ENCODE measurements around the gene ROGDI. TPM values are rescaled to one million over a fixed set of nuclear protein-coding genes. Genes with fewer than 3 reads are reported as not detected.

The ROGDI gene
- polyA plus RNA-seq, 1 of the 3 experiments (the other 2 are of a cell fraction): 33.6 TPM

- peaks cover 28% of the 10 kb centered on the region for H4K20me1 ChIP-seq (ENCODE audit: insufficient read depth)
- H3F3A ChIP-seq (replicated peaks; ENCODE audit: insufficient read depth): peaks cover 7% of the 10 kb centered on the region
- ChIA-PET POLR2A (no interaction called here), CTCF (interaction anchor here (0.7 kb wide), 1 partner anchor 115 kb away, joined by 3 read pairs; no protein-coding TSS in a partner anchor)
- 80% methylated on average over 5 of the region's 5 CpGs for WGBS (ENCODE audit: low lambda C conversion rate)
- DNase-seq: no peak
- H3K9me2 ChIP-seq: no peaks in the 10 kb centered on the region
- no peaks in the 10 kb centered on the region for H3K27me3 ChIP-seq (ENCODE audit: insufficient read depth)
- H3K4me2 ChIP-seq: no peak overlapping the region
- peaks cover 5 to 9% of the 10 kb centered on the region in 2 experiments; a peak in 3 of 4 replicates for H3K4me1 ChIP-seq (ENCODE audit: control insufficient read depth in 1 of 2, insufficient read depth in 2 of 2, low read depth in 1 of 2, low read length in 1 of 2)
- H3K79me2 ChIP-seq (ENCODE audit: insufficient read depth): peaks cover 69% of the 10 kb centered on the region
- H3K9ac ChIP-seq: no peak overlapping the region
- TF ChIP-seq FOSL2 (IDR thresholded peaks at IDR 0.05; ENCODE audit: borderline replicate concordance, low read depth): no peak
- TF ChIP-seq RFX5 (IDR thresholded peaks at IDR 0.05; ENCODE audit: low read length): no peak
- TF ChIP-seq RAD21 (IDR thresholded peaks at IDR 0.05; ENCODE audit: low read length): no peak
- no peak for TF ChIP-seq ZBTB33 (IDR thresholded peaks at IDR 0.05; ENCODE audit: borderline replicate concordance, low read depth)
- TF ChIP-seq MXI1 (IDR thresholded peaks at IDR 0.05; ENCODE audit: low read depth, low read length): no peak
- H3K27ac ChIP-seq (ENCODE audit: low read depth in 2 of 2, low read length in 1 of 2): no peak overlapping the region
- no peak overlapping the region for H2AFZ ChIP-seq (ENCODE audit: low read depth)
- H3K36me3 ChIP-seq (replicated peaks in 1 of 2; ENCODE audit: control insufficient read depth in 1 of 2, insufficient read depth in 2 of 2, low read length in 1 of 2): peaks cover 52 to 54% of the 10 kb centered on the region in 2 experiments
- no peak overlapping the region for H3K4me3 ChIP-seq (ENCODE audit: low read depth in 2 of 2, low read length in 1 of 2)
- H3K9me3 ChIP-seq: no peaks in the 10 kb centered on the region
These were observed 38.6 kb upstream of the ROGDI start for GRCh38 chr16:4840984-4841383.

DNA sequence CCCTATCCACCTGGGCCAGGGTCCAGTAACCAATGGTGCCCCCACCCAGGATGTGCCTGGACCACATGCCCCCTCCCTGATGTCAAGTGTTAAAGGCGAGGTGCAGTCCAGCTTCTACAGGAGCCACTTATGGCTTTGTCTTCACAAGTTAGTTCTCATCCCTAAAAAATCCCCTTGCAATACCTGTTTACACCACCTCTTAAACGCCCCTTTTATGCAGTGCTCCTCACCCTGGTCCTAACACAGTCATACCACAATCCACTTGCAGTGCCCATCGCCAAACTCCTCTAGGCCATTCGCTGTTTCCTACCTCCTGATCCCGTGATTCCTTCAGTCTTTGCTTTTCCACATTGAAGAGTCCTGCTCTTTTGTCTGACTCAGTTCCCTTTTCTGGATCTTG is 37.5 kb upstream of the ROGDI start:
- Histone ChIP-seq H3K9me2 (no peaks in the 10 kb centered on the region), H3K4me2 (no peak overlapping the region), H2AFZ (ENCODE audit: low read depth) (no peak overlapping the region), H3K4me3 (ENCODE audit: low read depth in 2 of 2, low read length in 1 of 2) (no peak overlapping the region), H3F3A (replicated peaks; ENCODE audit: insufficient read depth) (peaks cover 7% of the 10 kb centered on the region), H3K9ac (no peak overlapping the region), H4K20me1 (ENCODE audit: insufficient read depth) (peaks cover 18% of the 10 kb centered on the region), H3K36me3 (replicated peaks in 1 of 2; ENCODE audit: control insufficient read depth in 1 of 2, insufficient read depth in 2 of 2, low read length in 1 of 2) (peaks cover 52 to 53% of the 10 kb centered on the region in 2 experiments), H3K79me2 (ENCODE audit: insufficient read depth) (peaks cover 61% of the 10 kb centered on the region), H3K27me3 (ENCODE audit: insufficient read depth) (no peaks in the 10 kb centered on the region), H3K9me3 (no peaks in the 10 kb centered on the region), H3K4me1 (ENCODE audit: control insufficient read depth in 1 of 2, insufficient read depth in 2 of 2, low read depth in 1 of 2, low read length in 1 of 2) (no peaks in the 10 kb centered on the region), H3K27ac (ENCODE audit: low read depth in 2 of 2, low read length in 1 of 2) (no peak overlapping the region)
- no peak for DNase-seq
- ChIA-PET POLR2A (no interaction called here), CTCF (no interaction called here)
- WGBS (ENCODE audit: low lambda C conversion rate): 90% methylated on average over 5 of the region's 5 CpGs
- TF ChIP-seq GABPA (IDR thresholded peaks at IDR 0.05; ENCODE audit: low read depth): no peak
- TF ChIP-seq, protein P1, sequence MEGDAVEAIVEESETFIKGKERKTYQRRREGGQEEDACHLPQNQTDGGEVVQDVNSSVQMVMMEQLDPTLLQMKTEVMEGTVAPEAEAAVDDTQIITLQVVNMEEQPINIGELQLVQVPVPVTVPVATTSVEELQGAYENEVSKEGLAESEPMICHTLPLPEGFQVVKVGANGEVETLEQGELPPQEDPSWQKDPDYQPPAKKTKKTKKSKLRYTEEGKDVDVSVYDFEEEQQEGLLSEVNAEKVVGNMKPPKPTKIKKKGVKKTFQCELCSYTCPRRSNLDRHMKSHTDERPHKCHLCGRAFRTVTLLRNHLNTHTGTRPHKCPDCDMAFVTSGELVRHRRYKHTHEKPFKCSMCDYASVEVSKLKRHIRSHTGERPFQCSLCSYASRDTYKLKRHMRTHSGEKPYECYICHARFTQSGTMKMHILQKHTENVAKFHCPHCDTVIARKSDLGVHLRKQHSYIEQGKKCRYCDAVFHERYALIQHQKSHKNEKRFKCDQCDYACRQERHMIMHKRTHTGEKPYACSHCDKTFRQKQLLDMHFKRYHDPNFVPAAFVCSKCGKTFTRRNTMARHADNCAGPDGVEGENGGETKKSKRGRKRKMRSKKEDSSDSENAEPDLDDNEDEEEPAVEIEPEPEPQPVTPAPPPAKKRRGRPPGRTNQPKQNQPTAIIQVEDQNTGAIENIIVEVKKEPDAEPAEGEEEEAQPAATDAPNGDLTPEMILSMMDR (IDR thresholded peaks at IDR 0.05): no peak
- no peak for TF ChIP-seq USF2 (IDR thresholded peaks at IDR 0.05; ENCODE audit: borderline replicate concordance, low read depth, low read length)
- TF ChIP-seq EZH2phosphoT487 (IDR thresholded peaks at IDR 0.05; ENCODE audit: borderline replicate concordance, low read depth): no peak
- no peak for TF ChIP-seq USF1 (IDR thresholded peaks at IDR 0.05; ENCODE audit: borderline replicate concordance, low read depth)
